Fibroblast of gingiva (primary cell): ENCODE measurements around the gene NLRP3.
"Not testable (repeated sequence)": the region's sequence is repeated elsewhere in the genome, so short reads cannot be mapped to it uniquely, and the experiment has no call there.

Experiments
- DNase-seq: peaks from one replicate; pipeline ENCODE4 v3.0.0-alpha.2; 2011; ENCODE audit warnings: low read depth

Gene NLRP3

DNA sequence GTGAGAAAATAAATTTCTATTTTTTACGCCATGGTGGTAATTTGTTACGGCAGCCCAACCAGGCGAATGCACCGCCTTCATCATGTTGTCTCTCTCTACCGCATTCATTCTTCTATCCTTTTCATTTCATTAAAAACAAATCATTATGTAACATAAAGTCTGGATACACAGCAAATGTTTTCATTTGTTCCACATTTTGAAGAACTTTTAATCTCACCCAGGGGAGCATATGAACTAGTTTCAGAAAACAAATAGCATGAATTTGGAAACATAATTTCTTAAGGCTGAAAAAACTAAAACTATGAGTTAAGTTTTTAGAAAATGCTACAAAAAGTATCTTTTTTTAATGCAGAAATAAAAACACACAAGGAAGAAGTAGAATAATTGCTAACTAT lies 53.2 kb downstream of the NLRP3 start:
- DNase-seq: no peak

DNA sequence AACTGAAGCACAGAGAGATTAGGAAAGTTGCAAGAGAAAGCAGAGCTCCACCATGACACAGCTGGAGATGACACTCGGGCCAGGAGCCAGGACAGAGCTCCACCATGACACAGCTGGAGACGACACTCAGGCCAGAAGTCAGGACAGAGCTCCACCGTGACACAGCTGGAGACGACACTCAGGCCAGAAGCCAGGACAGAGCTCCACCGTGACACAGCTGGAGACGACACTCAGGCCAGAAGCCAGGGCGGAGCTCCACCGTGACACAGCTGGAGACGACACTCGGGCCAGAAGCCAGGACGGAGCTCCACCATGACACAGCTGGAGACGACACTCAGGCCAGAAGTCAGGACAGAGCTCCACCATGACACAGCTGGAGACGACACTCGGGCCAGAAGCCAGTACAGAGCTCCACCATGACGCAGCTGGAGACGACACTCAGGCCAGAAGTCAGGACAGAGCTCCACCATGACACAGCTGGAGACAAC lies 55.0 kb downstream of the NLRP3 start:
- not testable (repeated sequence) for DNase-seq

DNA sequence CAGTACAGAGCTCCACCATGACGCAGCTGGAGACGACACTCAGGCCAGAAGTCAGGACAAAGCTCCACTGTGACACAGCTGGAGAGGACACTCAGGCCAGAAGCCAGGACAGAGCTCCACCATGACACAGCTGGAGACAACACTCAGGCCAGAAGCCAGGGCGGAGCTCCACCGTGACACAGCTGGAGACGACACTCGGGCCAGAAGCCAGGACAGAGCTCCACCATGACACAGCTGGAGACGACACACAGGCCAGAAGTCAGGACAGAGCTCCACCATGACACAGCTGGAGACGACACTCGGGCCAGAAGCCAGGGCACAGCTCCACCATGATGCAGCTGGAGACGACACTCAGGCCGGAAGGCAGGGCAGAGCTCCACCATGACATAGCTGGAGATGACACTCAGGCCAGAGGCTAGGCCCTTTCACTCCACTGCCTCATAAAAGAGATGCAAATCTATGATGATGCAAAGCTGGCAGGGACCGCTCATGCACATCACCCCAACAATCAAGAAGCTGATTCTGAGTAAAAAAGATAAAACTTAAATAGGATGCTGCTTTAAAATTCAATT lies 55.6 kb downstream of the NLRP3 start:
- DNase-seq: no peak

DNA sequence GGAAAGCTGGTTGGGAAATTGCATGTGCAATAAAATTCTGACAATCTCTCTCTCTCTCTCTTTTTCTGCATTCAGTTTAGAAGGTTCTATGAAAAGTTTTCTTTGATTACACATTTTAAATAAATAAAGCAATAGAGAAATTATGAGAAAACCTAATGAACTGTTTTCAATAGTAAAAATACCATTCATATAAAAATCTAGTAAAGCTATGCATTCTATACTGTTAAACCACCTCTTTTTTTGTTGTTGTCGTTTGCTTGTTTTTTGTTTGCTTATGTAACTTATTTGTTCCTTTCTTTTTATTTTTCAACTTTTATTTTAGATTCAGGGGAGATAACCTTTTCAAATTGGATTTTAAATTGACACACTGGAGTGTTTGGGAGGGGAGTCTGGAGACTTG lies 56.1 kb downstream of the NLRP3 start:
- DNase-seq: no peak

DNA sequence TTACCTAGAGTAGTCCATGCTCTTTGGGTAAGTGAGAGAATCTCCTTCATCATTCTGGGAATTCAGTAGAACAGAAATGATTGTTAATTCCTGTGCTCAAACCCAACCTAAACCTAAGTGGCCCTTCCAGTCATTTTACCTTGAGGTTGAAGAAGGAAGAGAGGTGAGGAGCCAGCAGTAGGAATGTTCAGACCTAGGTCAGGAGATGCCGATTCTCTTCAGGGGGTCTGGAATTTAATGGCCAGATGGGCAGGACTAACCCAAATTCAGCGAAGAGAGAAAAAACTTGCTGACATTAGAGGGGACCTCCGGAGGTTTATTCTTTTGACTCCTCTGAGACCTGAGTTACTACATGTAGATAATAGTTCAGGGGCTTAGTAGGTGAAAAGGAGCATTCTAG lies 58.4 kb downstream of the NLRP3 start:
- DNase-seq: no peak

DNA sequence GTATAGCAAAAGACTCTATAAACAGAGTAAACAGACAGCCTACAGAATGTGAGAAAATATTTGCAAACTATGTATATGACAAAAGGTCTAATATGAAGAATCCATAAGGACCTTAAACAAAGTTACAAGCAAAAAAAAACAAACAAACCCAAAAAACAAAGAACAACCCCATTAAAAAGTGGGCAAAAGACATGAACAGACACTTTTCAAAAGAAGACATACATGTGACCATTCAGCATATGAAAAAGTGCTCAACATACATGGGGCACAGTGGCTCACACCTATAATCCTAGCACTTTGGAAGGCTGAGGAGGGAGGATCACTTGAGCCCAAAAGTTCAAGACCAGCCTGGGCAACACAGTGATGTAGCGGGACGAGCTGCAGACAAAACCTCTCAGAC lies 59.8 kb downstream of the NLRP3 start:
- DNase-seq: no peak

DNA sequence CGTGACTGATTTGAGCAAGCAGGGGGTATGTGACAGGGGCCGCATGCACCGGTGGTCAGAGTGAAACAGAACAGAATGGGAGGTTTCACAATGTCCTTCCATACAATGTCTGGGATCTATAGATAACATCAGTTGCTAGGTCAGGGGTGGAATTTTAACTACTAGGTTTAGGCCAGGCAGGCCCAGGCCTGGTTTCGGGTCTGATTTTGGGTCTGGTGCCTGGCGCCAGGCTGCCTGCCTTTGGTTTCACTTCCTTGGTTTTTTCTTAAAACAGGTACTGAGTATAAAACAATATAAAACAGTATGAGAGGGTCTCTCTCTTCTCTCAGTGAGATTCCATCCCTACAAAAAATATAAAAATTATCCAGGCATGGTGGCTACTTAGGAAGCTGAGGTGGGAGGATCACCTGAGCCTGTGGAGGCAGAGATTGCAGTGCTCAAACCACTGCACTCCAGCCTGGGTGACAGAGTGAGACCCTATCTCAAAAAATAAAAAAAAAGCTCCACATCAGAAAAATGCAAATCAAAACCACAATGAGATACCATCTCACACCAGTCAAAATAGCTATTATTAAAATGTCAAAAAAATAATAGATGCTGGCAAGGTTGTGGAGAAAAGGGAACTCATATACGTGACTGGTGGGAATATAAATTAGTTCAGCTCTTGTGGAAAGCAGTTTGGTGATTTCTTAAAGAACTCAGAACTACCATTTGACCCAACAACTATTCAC lies 60.5 kb downstream of the NLRP3 start:
- not testable (repeated sequence) for DNase-seq

DNA sequence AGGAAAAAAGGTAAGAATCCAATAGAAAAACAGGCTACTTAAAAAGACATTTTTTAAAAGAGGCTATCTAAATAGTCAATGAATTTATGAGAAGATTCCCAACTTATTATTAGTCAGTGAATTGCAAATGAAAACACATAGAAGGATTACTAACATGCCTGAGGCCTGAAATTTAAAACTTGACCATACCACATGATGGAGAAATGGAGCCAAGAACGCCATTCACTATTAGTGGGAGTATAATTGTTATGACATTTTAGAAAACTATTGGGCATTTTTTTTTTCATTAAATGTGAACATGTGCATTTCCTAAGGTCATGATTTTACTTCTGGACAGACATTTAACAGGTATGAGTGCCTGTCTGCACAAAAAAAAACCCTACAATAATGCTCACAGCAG lies 66.8 kb downstream of the NLRP3 start:
- DNase-seq: no peak

DNA sequence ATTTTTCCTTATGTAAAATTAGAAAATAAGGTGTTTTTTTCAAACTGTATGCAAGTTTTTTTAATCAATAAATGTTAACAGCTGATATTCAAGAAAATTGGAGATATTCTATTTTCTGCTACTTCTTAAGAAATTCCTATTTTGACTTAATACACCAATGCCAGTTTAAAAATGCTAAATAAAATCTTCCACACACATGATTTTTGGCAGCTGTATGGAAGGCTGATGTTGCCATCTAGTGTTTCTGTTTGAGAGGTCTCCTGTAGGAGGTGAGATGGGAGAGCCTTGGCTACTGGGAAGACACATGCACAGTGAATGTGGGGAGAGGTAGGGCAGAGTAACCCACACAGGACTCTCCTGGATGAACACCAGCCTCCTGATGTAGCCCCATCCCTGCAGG lies 71.1 kb downstream of the NLRP3 start:
- no peak for DNase-seq

DNA sequence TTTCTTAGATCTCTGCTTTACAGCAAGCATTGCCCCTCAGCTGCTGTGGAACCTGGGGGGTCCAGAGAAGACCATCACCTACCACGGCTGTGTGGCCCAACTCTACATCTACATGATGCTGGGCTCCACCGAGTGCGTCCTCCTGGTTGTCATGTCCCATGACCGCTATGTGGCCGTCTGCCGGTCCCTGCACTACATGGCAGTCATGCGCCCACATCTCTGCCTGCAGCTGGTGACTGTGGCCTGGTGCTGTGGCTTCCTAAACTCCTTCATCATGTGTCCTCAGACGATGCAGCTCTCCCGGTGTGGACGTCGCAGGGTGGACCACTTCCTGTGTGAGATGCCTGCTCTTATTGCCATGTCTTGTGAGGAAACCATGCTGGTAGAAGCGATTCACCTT lies 75.4 kb downstream of the NLRP3 start:
- DNase-seq: no peak

DNA sequence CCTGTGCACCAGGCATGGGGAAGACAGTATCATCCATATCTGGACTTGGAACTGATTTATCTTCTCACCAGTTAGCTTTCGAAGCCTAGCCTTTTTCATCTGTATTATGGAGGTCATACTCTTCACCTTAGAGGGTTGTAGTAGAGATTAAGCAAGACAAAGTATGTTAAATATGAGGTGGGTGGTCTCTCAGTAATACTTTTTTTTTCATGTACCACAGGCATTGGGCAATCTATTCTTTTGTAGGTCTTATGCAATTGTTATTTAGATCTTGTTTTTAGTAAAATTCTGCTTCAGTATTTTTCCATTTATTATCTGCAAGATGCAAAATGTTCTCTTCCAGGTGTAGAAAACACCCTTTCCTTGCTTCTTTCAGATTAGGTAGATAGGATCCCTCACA lies 77.1 kb downstream of the NLRP3 start:
- no peak for DNase-seq

DNA sequence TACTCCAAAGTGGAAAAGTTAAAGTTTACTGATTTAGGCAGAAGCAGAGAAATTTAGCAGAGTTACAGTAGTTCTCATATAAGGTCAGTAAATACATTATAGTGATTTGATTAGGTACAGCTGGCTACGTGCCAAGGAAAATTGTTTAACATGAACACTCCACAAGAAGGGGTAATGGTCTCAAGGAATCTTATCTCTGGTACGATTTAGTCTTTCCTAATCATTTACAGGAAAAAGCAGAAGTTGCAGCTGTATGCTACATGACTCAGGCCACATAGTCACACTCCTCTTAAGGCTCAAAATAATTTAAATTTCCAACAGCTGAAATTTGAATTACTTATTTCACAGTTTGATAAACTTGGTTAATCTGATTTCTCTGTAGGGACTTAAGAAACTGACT lies 78.8 kb downstream of the NLRP3 start:
- DNase-seq: no peak

DNA sequence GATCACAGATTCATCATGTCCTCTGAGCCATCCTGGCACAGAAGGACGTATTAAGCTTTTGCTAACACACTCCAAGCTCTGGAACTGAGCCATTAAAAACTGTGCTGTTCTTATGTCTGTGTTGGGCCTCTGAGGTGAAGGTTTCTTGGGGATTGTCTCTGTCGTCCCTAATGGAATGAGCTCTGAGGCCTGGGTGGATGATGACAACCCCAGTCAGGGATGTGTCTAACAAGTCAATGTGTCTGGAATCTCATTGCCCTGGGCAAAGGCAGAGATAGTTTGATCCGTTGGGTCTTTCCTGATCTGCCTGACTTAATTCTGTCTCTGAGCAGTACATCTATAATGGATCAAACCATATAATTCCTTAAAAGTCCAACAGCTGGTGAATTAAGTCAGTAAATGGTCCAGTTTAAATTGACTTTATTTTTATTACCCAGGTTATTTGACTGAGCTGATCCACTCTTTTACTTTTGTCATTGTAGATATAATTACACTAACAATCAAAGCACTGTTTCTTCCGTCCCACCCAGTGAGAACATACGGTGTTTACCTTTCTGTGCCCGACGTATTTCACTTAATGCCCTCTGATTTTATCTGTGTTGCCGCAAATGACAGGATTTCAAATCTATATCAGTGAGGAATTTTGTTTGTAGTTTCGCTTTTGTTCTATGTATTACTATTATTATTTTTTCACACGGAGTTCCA lies 80.8 kb downstream of the NLRP3 start:
- no peak for DNase-seq
